ENCODE data around the gene IMPACT.

DNA sequence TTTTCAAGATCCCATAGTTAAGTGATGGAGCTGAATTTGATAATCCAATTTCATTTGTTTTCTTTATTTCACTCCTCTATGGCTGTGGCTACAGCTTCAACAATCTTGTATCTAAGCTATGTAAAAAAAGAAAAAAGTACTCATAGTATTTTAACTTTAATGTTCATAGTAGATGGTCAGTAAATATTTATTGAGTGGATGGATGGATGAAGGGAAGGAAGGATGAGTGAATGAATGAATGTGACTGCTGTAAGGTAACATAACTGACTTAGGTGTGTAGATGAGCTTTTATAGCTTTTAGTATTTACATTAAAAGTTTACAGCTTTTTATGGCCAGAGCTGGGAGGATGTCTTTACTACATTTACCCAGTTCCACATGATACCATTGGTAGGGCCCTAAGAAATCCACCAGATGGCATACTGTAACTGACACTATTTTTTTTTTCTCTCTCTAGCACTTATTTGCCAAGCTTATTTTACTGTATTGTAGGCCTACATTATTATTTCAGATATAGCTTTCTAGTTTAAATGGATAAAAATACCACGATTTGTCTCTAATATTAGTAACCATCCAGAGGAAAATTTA, 20.6 kb downstream of the IMPACT start:
- TF ChIP-seq ZNF274 (IDR thresholded peaks at IDR 0.05; ENCODE audit: low read depth, low read length) (no peak), YY1 (IDR thresholded peaks at IDR 0.05; ENCODE audit: insufficient read depth, insufficient read length) (no peak), SUZ12 (IDR thresholded peaks at IDR 0.05; ENCODE audit: extremely low read depth, insufficient read depth, insufficient read length) (no peak)
